NCI-H2196 (cell line): ENCODE data around the gene AAK1.

Source experiments
- DNase-seq: peaks from one replicate; lab custom pipeline; 2025; ENCODE audit not compliant: unreplicated experiment; lab: John Stamatoyannopoulos, UW

The AAK1 gene

DNA sequence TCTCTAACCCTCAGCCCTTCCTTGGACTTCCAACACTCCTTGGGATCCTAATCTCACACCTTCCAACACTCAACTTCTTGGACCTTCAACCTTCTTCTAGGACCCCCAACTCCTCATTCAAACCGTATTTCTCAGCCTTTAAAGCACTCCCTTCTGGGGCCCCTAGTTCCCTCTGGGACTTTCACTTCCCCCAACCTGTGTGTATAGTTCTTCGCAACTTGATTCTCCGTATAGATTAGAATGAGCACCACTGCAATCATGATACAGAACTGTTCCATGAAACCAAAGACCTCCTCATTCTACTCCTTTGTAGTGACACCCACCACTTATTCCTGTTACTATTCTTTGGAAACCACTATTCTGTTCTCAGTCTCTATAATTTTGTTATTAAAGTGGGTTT, 144.3 kb downstream of the AAK1 start:
- DNase-seq: no peak

GRCh38 chr2:69495861-69496260, 147.7 kb downstream of the AAK1 start:
- DNase-seq: no peak

- DNase-seq: no peak
These were observed 148.5 kb downstream of the AAK1 start for GRCh38 chr2:69495008-69495407.

GRCh38 chr2:69494126-69494525, 149.4 kb downstream of the AAK1 start:
- no peak for DNase-seq

- no peak for DNase-seq
These were observed 150.3 kb downstream of the AAK1 start for GRCh38 chr2:69493268-69493667.

DNA sequence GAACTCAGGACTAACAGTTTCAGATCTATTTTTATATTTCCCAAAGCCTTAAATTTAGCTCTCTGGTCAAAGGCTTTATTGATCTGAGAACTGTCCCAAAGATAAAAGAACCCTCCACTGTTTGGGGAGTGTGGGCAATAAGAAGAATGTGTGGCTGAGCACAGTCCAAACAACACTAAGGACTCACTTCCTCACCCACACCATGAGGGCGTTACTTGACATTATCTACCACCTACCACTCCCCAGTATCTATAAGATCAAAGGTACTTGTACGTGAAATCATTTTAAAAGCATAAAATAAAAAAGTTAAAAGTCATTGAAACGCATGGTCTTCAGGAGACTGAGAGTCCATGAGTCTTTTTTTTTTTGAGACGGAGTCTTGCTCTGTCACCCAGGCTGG, 151.7 kb downstream of the AAK1 start:
- no peak for DNase-seq

GRCh38 chr2:69490486-69490885, 153.1 kb downstream of the AAK1 start:
- DNase-seq: no peak

DNA sequence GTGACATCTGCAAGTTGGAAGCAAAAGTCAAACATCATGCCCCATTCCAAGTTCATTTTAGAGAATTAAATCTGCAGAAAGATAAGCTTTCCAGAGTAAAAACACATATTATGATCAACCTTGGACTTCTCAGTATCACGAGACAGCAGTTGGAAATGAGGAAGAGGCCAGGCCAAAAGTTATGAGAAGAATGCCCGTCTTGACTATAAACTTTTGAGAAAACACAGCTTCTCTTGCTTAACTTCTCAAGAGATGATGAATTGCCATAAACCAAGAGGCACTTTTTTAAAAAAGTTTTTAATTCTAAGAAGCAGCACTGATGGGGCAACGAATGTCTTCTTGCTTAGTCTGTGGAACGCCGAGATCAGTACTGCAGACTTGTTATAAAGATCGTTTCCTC, 153.7 kb downstream of the AAK1 start:
- no peak for DNase-seq

DNA sequence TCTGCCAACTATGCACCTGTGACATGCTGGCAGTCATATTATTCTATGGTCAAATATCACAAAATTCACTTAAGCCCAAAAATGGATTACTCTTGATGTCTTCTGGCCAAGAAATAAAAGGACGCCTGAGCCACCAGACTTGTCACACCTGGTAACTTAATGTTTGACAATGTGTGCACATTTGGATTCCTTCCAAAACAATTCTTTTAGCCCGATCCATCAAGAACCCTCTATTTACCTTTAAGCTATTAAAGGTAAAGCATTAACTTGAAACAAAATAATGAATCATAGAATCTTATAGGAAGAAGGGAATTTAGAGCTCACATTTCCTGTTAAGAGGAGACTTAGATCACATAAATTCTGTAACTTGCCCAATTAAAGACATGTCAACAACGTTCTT, 159.8 kb downstream of the AAK1 start:
- no peak for DNase-seq

- no peak for DNase-seq
These were observed 160.5 kb downstream of the AAK1 start for GRCh38 chr2:69483024-69483423.

DNA sequence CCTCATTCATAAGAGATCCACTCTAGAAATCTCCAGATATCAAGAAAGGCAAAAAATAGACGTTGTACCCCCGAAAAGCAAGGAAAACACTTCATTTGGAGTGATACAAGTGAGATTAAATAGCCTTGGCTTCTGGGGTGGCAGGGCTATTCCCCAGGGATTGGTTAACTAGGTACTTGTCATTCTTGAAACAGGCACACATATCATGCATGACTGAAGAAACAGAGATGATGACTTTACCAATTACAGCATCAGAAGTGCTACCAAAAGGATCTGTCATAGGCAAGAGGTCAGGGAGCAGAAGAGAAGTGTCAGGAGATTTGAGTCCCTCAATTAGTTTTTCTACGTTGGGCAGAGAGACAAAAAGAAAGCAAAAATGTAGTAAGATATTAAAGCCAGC, 161.1 kb downstream of the AAK1 start:
- no peak for DNase-seq

DNA sequence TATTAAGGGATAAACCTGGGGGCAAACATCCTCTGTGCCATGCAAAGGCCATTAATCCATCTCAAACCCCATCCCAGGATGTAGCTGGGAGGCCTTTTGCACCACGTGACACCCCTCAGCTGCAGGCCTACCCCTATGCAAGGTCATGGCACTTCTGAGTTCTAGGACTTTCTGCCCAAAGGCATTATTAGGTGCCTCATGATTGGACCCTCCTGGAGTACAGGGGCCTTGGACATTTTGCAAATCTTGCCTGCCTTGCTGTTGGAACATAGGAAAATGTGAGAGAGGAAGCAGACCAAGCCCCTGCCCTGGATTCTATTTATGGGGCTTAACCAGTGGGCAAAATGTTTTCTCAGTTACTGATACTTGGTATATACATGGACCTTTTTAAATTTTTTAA, 162.1 kb downstream of the AAK1 start:
- DNase-seq: no peak

GRCh38 chr2:69477627-69478026, 165.9 kb downstream of the AAK1 start:
- DNase-seq: no peak

DNA sequence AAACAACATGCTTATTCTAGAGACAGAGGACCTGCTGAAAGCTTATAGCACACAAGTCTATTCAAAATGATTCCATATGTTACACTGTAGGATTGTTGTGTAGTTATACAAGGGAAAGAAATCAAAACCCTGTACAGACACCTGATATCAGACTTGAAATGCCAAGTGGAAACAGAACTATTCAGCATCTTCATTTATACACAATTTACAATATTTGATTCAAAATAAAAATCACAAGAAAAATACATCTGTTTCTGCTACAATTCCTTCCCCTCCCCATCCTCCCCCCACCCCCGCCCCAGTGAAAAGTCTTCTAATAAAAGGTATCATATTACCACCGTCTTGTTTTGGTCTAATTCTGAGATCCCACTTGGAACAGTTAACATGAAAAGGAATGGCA, 168.9 kb downstream of the AAK1 start:
- no peak for DNase-seq

- no peak for DNase-seq
These were observed 171.7 kb downstream of the AAK1 start for GRCh38 chr2:69471793-69472192.

DNA sequence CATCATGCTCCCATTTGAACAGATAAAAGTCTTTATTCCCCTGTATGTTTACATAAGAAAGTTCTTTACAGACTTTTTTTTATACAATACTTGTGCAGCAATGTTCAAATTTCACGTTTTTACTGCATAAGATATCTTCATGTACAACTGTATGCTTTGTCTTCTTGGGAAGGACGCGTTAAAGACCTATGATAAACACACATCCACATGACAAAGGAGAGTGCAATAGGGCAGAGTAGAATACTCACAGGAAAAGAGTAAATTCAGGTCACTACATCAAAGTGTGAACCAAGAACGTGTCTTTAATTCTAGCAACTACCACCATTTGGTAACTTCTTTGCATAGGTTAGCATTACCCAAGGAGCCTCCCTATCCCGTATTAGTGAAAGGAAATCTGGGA, 172.6 kb downstream of the AAK1 start:
- DNase-seq: no peak

GRCh38 chr2:69469784-69470183, 173.8 kb downstream of the AAK1 start:
- no peak for DNase-seq

- no peak for DNase-seq
These were observed 174.2 kb downstream of the AAK1 start for GRCh38 chr2:69469375-69469774.

GRCh38 chr2:69466728-69467127, 176.8 kb downstream of the AAK1 start:
- DNase-seq: no peak

GRCh38 chr2:69465513-69466456, 177.8 kb downstream of the AAK1 start:
- no peak for DNase-seq

DNA sequence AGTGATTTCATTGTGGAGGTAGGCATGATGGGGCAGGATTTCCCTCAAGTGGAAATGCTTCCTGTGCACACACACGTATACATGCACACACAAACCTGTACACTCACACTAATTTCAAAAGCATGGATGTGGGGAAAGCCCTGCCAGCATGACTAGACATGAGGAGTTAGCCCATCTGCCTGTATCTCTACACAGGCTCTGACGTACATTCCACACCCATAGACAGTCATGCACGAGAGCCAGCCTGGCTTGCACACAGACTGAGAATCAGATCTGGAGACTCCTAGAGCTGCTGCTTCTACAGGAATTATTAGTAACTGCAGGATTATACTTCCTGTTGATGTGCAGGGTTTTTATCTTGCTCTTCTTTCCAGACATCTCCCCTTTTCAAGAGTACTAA, 179.0 kb downstream of the AAK1 start:
- no peak for DNase-seq

- DNase-seq: no peak
These were observed 180.8 kb downstream of the AAK1 start for GRCh38 chr2:69462780-69463179.

GRCh38 chr2:69461404-69461803, 182.1 kb downstream of the AAK1 start:
- no peak for DNase-seq
